ENCODE measurements around the gene SFT2D3. TPM values are rescaled to one million over a fixed set of nuclear protein-coding genes. Genes with fewer than 3 reads are reported as not detected.
A peak's percentile ranks its signal among the peaks of the same experiment; 100 is the strongest.
"Not testable (repeated sequence)": the region's sequence is repeated elsewhere in the genome, so short reads cannot be mapped to it uniquely, and the experiment has no call there.

The SFT2D3 gene
- total and polyA plus RNA-seq, 2 experiments from 2014 or later: 0.13 to 9.3 TPM

- no peak for DNase-seq (ENCODE audit: low read depth in 1 of 2, low spot score in 1 of 2)
- Histone ChIP-seq H3K4me1 (ENCODE audit: low read depth) (no peaks in the 10 kb centered on the region), H3K27ac (no peak overlapping the region), H3K4me3 (no peak overlapping the region), H3K27me3 (no peaks in the 10 kb centered on the region), H3K9me3 (ENCODE audit: low read depth) (no peaks in the 10 kb centered on the region), H3K36me3 (peaks cover 14% of the 10 kb centered on the region)
- TF ChIP-seq CTCF (IDR thresholded peaks at IDR 0.05; ENCODE audit: low read depth, low read length): no peak
Measured at GRCh38 chr2:127743477-127744026, 42.3 kb downstream of the SFT2D3 start.

GRCh38 chr2:127747621-127748020 lies 46.3 kb downstream of the SFT2D3 start:
- no peaks in the 10 kb centered on the region for H3K27me3 ChIP-seq
- no peaks in the 10 kb centered on the region for H3K4me1 ChIP-seq (ENCODE audit: low read depth)
- no peaks in the 10 kb centered on the region for H3K9me3 ChIP-seq (ENCODE audit: low read depth)
- no peak overlapping the region for H3K27ac ChIP-seq
- H3K36me3 ChIP-seq: peaks cover 14% of the 10 kb centered on the region
- no peak overlapping the region for H3K4me3 ChIP-seq
- TF ChIP-seq CTCF (IDR thresholded peaks at IDR 0.05; ENCODE audit: low read depth, low read length): no peak
- no peak for DNase-seq (ENCODE audit: low read depth in 1 of 2, low spot score in 1 of 2)

GRCh38 chr2:127749537-127749936 lies 48.2 kb downstream of the SFT2D3 start:
- DNase-seq (ENCODE audit: low read depth in 1 of 2, low spot score in 1 of 2): peak in 1 of 2 donors; percentile 58
- H3K9me3 ChIP-seq (ENCODE audit: low read depth); H3K27me3 ChIP-seq; H3K4me3 ChIP-seq; H3K4me1 ChIP-seq (ENCODE audit: low read depth); H3K27ac ChIP-seq; H3K36me3 ChIP-seq: not testable (repeated sequence)

GRCh38 chr2:127753374-127753773 lies 52.1 kb downstream of the SFT2D3 start:
- Histone ChIP-seq H3K4me1 (ENCODE audit: low read depth) (no peaks in the 10 kb centered on the region), H3K27me3 (no peaks in the 10 kb centered on the region), H3K27ac (no peak overlapping the region), H3K36me3 (peaks cover 2% of the 10 kb centered on the region), H3K4me3 (no peak overlapping the region), H3K9me3 (ENCODE audit: low read depth) (no peaks in the 10 kb centered on the region)
- DNase-seq (ENCODE audit: low read depth in 1 of 2, low spot score in 1 of 2): no peak
- TF ChIP-seq CTCF (IDR thresholded peaks at IDR 0.05; ENCODE audit: low read depth, low read length): no peak

- no peaks in the 10 kb centered on the region for H3K9me3 ChIP-seq (ENCODE audit: low read depth)
- no peak overlapping the region for H3K4me3 ChIP-seq
- H3K27me3 ChIP-seq: no peaks in the 10 kb centered on the region
- H3K4me1 ChIP-seq (ENCODE audit: low read depth): no peaks in the 10 kb centered on the region
- no peak for TF ChIP-seq CTCF (IDR thresholded peaks at IDR 0.05; ENCODE audit: low read depth, low read length)
- no peak for DNase-seq (ENCODE audit: low read depth in 1 of 2, low spot score in 1 of 2)
- H3K27ac ChIP-seq: no peak overlapping the region
- H3K36me3 ChIP-seq: peaks cover 8% of the 10 kb centered on the region
Measured at GRCh38 chr2:127754186-127754585, 52.9 kb downstream of the SFT2D3 start.

Other genes starting within 250 kb of the SFT2D3 start
- 47.2 and 55.6 TPM in 2 replicates for gene IWS1, start 175.0 kb upstream of the SFT2D3 start, total RNA-seq
- gene IWS1, start 175.0 kb upstream of the SFT2D3 start, polyA plus RNA-seq: 52.4 and 53.8 TPM in 2 replicates
- gene MYO7B, start 165.8 kb upstream of the SFT2D3 start, total RNA-seq: 0.06 TPM in 1 of 2 replicates, not detected in the other
- gene MYO7B, start 165.8 kb upstream of the SFT2D3 start, polyA plus RNA-seq: 0.12 TPM in 1 of 2 replicates, not detected in the other
- gene GPR17, start 55.3 kb upstream of the SFT2D3 start, total RNA-seq: not detected in 2 replicates
- 0.09 TPM in 1 of 2 replicates, not detected in the other for gene GPR17, start 55.3 kb upstream of the SFT2D3 start, polyA plus RNA-seq
- 23.2 and 32.9 TPM in 2 replicates for gene LIMS2, start 26.0 kb upstream of the SFT2D3 start, total RNA-seq
- 35.2 and 48.8 TPM in 2 replicates for gene LIMS2, start 26.0 kb upstream of the SFT2D3 start, polyA plus RNA-seq
- gene WDR33, start 109.7 kb downstream of the SFT2D3 start, total RNA-seq: 28.2 and 40.3 TPM in 2 replicates
- 44.4 and 53.7 TPM in 2 replicates for gene WDR33, start 109.7 kb downstream of the SFT2D3 start, polyA plus RNA-seq
- 14.4 and 16.0 TPM in 2 replicates for gene POLR2D, start 156.7 kb downstream of the SFT2D3 start, total RNA-seq
- 26.1 and 44.2 TPM in 2 replicates for gene POLR2D, start 156.7 kb downstream of the SFT2D3 start, polyA plus RNA-seq
- gene AMMECR1L, start 184.5 kb downstream of the SFT2D3 start, total RNA-seq: 7.9 and 10.3 TPM in 2 replicates
- 6.6 and 8.2 TPM in 2 replicates for gene AMMECR1L, start 184.5 kb downstream of the SFT2D3 start, polyA plus RNA-seq